Measurements from ENCODE around the gene KCNK1.
"Not testable (repeated sequence)": the region's sequence is repeated elsewhere in the genome, so short reads cannot be mapped to it uniquely, and the experiment has no call there.

Gene KCNK1

GRCh38 chr1:233668146-233668724, 54.3 kb downstream of the KCNK1 start:
- DNase-seq (ENCODE audit: low read depth), result no peak

GRCh38 chr1:233668725-233669294, 54.9 kb downstream of the KCNK1 start:
- DNase-seq (ENCODE audit: low read depth), result no peak

- DNase-seq (ENCODE audit: low read depth), result not testable (repeated sequence)
Measured at GRCh38 chr1:233670363-233670762, 56.5 kb downstream of the KCNK1 start.

GRCh38 chr1:233671286-233671685, 57.4 kb downstream of the KCNK1 start:
- DNase-seq (ENCODE audit: low read depth), result no peak

- no peak for DNase-seq (ENCODE audit: low read depth)
Measured at GRCh38 chr1:233672732-233673131, 58.8 kb downstream of the KCNK1 start.

- no peak for DNase-seq (ENCODE audit: low read depth)
Measured at GRCh38 chr1:233673261-233673946, 59.5 kb downstream of the KCNK1 start.

GRCh38 chr1:233673947-233674431, 60.1 kb downstream of the KCNK1 start:
- no peak for DNase-seq (ENCODE audit: low read depth)

- DNase-seq (ENCODE audit: low read depth), result no peak
Measured at GRCh38 chr1:233675446-233675845, 61.5 kb downstream of the KCNK1 start.

- DNase-seq (ENCODE audit: low read depth), result no peak
Measured at GRCh38 chr1:233675893-233676292, 62.0 kb downstream of the KCNK1 start.

- DNase-seq (ENCODE audit: low read depth), result no peak
Measured at GRCh38 chr1:233677690-233678354, 63.9 kb downstream of the KCNK1 start.

GRCh38 chr1:233679030-233679429, 65.1 kb downstream of the KCNK1 start:
- DNase-seq (ENCODE audit: low read depth), result no peak

GRCh38 chr1:233679591-233680373, 65.9 kb downstream of the KCNK1 start:
- DNase-seq (ENCODE audit: low read depth), result no peak

- no peak for DNase-seq (ENCODE audit: low read depth)
Measured at GRCh38 chr1:233681285-233681684, 67.4 kb downstream of the KCNK1 start.

GRCh38 chr1:233686653-233687052, 72.7 kb downstream of the KCNK1 start:
- DNase-seq (ENCODE audit: low read depth), result not testable (repeated sequence)

GRCh38 chr1:233689017-233689747, 75.3 kb downstream of the KCNK1 start:
- DNase-seq (ENCODE audit: low read depth), result no peak

GRCh38 chr1:233689748-233690254, 75.9 kb downstream of the KCNK1 start:
- no peak for DNase-seq (ENCODE audit: low read depth)

- DNase-seq (ENCODE audit: low read depth), result no peak
Measured at GRCh38 chr1:233695901-233696300, 82.0 kb downstream of the KCNK1 start.

- no peak for DNase-seq (ENCODE audit: low read depth)
Measured at GRCh38 chr1:233700338-233700737, 86.4 kb downstream of the KCNK1 start.

- no peak for DNase-seq (ENCODE audit: low read depth)
Measured at GRCh38 chr1:233704170-233704897, 90.4 kb downstream of the KCNK1 start.
